Measurements from ENCODE around the gene BLM. TPM values are rescaled to one million over a fixed set of nuclear protein-coding genes. Genes with fewer than 3 reads are reported as not detected.

Gene BLM
- total RNA-seq, 1 donor from 2014 or later, result 44.8 TPM

DNA sequence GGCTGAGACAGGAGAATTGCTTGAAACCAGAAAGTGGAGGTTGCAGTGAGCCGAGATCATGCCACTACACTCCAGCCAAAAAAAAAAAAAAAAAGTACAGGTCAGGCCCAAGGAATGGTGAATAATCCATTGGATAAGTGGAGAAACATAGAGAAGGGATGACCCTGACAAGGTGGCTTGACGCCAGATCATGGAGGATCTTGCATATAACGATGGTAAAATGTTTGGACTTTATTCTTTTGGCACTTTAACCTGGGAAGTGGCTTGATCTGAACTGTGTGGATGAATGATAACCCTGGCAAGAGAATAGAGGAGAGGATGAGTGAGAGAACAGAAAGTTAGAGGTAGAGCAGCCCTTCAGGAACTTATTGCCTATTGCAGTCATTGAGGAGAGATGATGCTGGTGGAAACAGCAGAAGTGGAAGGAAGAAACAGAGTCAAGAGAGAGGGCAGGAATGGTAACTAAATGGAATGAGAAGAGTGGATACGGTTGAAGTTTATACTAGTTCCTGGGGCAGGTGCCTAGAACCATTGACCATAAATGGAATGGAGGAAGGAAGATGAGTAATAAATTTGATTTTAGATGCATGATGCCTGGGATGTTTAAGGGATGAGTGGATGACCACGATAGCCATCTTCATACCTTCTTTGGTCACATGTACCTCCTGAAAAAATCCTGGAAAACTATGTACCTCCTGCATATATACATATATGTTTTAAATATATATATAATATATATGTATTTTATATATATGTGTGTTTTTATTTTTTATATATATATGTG lies 57.8 kb downstream of the BLM start:
- no peak overlapping the region for H3K27ac Mint-ChIP-seq (ENCODE audit: unreplicated experiment)
- H3K36me3 Mint-ChIP-seq (ENCODE audit: low read depth), result peaks cover 11% of the 10 kb centered on the region
- no peaks in the 10 kb centered on the region for H3K27me3 Mint-ChIP-seq (ENCODE audit: low read depth)
- no peak for DNase-seq (ENCODE audit: low read depth, low spot score)
- no peaks in the 10 kb centered on the region for H3K4me1 Mint-ChIP-seq
- no peaks in the 10 kb centered on the region for H3K9me3 Mint-ChIP-seq
- no peak overlapping the region for H3K4me3 Mint-ChIP-seq
- TF ChIP-seq, protein P1, sequence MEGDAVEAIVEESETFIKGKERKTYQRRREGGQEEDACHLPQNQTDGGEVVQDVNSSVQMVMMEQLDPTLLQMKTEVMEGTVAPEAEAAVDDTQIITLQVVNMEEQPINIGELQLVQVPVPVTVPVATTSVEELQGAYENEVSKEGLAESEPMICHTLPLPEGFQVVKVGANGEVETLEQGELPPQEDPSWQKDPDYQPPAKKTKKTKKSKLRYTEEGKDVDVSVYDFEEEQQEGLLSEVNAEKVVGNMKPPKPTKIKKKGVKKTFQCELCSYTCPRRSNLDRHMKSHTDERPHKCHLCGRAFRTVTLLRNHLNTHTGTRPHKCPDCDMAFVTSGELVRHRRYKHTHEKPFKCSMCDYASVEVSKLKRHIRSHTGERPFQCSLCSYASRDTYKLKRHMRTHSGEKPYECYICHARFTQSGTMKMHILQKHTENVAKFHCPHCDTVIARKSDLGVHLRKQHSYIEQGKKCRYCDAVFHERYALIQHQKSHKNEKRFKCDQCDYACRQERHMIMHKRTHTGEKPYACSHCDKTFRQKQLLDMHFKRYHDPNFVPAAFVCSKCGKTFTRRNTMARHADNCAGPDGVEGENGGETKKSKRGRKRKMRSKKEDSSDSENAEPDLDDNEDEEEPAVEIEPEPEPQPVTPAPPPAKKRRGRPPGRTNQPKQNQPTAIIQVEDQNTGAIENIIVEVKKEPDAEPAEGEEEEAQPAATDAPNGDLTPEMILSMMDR (conservative IDR thresholded peaks at IDR 0.05), result no peak

DNA sequence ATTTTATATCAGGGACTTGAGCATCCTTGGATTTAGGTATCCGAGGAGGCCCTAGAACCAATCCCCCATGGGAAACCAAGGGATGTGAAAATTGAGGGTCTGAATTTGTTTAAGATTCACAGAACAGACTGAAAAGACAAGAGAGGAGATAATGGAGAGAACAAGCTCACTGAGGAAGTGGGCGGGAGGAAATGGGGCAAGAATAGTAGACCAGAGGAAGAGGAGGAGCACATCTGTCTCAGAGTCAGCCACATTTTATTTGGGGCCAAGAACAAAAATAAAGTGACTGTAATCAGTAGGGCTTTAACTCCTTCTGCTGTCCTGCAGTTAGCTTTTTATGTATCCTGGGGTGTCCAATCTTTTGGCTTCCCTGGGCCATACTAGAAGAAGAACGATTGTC lies 63.8 kb downstream of the BLM start:
- Mint-ChIP-seq H3K36me3 (ENCODE audit: low read depth) (peaks cover 10% of the 10 kb centered on the region), H3K9me3 (no peaks in the 10 kb centered on the region), H3K27me3 (ENCODE audit: low read depth) (no peaks in the 10 kb centered on the region), H3K4me1 (no peaks in the 10 kb centered on the region), H3K4me3 (no peak overlapping the region), H3K27ac (ENCODE audit: unreplicated experiment) (no peak overlapping the region)
- DNase-seq (ENCODE audit: low read depth, low spot score), result no peak
- TF ChIP-seq, protein P1 (conservative IDR thresholded peaks at IDR 0.05), result no peak

DNA sequence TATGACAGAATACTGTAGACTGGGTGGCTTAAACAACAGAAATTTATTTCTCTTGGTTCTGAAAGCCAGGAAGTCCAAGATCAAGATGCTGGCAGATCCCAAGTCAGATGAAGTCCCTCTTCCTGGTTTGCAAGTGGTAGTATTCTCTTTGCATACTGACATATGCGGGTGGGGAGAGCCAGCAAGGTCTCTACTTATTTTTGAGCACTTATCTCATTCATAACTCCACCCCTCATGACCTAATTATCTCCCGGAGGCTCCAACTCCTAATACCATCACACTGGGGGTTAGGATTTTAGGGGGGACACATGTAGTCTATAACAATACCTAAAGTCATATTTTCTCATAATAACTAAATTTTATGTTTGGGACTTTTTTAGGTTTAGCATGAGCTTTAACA lies 65.3 kb downstream of the BLM start:
- TF ChIP-seq, protein P1 (conservative IDR thresholded peaks at IDR 0.05), result no peak
- H3K27me3 Mint-ChIP-seq (ENCODE audit: low read depth), result no peaks in the 10 kb centered on the region
- H3K9me3 Mint-ChIP-seq, result no peaks in the 10 kb centered on the region
- H3K4me3 Mint-ChIP-seq, result no peak overlapping the region
- H3K27ac Mint-ChIP-seq (ENCODE audit: unreplicated experiment), result no peak overlapping the region
- H3K4me1 Mint-ChIP-seq, result no peaks in the 10 kb centered on the region
- H3K36me3 Mint-ChIP-seq (ENCODE audit: low read depth), result peaks cover 13% of the 10 kb centered on the region
- DNase-seq (ENCODE audit: low read depth, low spot score), result no peak

DNA sequence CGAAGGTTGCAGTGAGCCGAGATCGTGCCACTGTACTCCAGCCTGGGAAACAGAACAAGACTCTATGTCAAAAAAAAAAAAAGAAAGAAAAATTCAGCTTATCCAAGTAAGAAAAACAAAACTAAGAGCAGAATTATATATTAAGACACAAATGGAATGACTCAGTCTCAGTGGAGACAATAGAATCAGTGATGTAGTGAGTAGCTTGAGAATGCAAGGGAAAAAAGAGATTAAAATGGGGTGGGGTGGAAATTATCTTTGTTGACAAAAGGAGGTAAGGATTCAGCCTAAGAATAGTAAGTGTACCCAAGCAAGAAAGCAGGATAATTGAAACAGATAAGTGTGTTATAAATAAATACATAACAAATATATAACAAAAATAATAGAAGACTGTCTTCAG lies 70.7 kb downstream of the BLM start:
- Mint-ChIP-seq H3K4me1 (no peaks in the 10 kb centered on the region), H3K27ac (ENCODE audit: unreplicated experiment) (no peak overlapping the region), H3K9me3 (no peaks in the 10 kb centered on the region), H3K27me3 (ENCODE audit: low read depth) (no peaks in the 10 kb centered on the region), H3K4me3 (no peak overlapping the region), H3K36me3 (ENCODE audit: low read depth) (peaks cover 8% of the 10 kb centered on the region)
- no peak for DNase-seq (ENCODE audit: low read depth, low spot score)
- TF ChIP-seq, protein P1 (conservative IDR thresholded peaks at IDR 0.05), result no peak

DNA sequence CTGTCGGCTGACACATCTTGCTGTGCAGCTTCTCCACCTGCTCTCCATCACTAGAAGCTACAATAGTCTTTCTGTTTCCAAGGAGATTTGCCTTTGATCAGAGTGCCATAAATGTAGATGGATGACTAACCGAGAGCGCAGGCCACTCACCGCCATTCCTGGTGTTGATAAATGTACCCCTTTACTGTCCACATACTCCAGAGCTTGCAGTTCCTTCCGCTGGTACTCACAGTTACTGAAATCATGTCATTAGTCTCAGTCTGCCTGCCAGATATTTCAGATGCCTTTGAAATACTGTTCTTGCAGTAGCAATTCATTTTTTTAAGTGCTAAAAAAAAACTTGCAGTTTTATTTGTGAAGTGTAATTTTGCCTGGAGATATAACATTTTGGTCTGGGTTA lies 72.3 kb downstream of the BLM start:
- no peaks in the 10 kb centered on the region for H3K9me3 Mint-ChIP-seq
- DNase-seq (ENCODE audit: low read depth, low spot score), result no peak
- H3K4me3 Mint-ChIP-seq, result no peak overlapping the region
- no peak overlapping the region for H3K27ac Mint-ChIP-seq (ENCODE audit: unreplicated experiment)
- TF ChIP-seq, protein P1 (conservative IDR thresholded peaks at IDR 0.05), result no peak
- H3K27me3 Mint-ChIP-seq (ENCODE audit: low read depth), result no peaks in the 10 kb centered on the region
- H3K4me1 Mint-ChIP-seq, result no peaks in the 10 kb centered on the region
- peaks cover 11% of the 10 kb centered on the region for H3K36me3 Mint-ChIP-seq (ENCODE audit: low read depth)

Measured in neural crest cell (in vitro differentiated cells).